WTC11 (cell line): ENCODE data around the gene IL18R1. TPM values are rescaled to one million over a fixed set of nuclear protein-coding genes. Genes with fewer than 3 reads are reported as not detected.

ENCODE experiments used
- ATAC-seq: fragments of 200-7000 bp; cut with Tn5 transposase; 2 replicates; pipeline ENCODE4 v1.10.0; 2021; ENCODE audit warnings: mild to moderate bottlenecking, moderate library complexity
- CTCF ChIA-PET: fragments of 300-600 bp; sonication (Branson Sonifier 250); formaldehyde crosslinking; loops from one replicate; lab custom pipeline; 2021; ENCODE audit warnings: antibody characterized with exemption; lab: Charles Lee
- POLR2A ChIA-PET: fragments of 350-600 bp; sonication (Branson Sonifier 250); formaldehyde crosslinking; loops from one replicate; lab custom pipeline; 2021; ENCODE audit warnings: antibody characterized with exemption; lab: Charles Lee
- DNase-seq: peaks from one replicate; pipeline ENCODE4 v3.0.0; 2021; ENCODE audit warnings: low spot score
- H3K27ac Mint-ChIP-seq: 2 replicates; pipeline ENCODE4 v1.8.0; 2021; ENCODE audit warnings: mixed read lengths
- H3K27me3 Mint-ChIP-seq: 2 replicates; pipeline ENCODE4 v1.8.0; 2021; ENCODE audit warnings: low read depth, mild to moderate bottlenecking, moderate library complexity, mixed read lengths
- H3K36me3 Mint-ChIP-seq: 2 replicates; pipeline ENCODE4 v1.8.0; 2021; ENCODE audit warnings: mixed read lengths
- H3K4me1 Mint-ChIP-seq: 2 replicates; pipeline ENCODE4 v1.8.0; 2022; ENCODE audit warnings: mixed read lengths
- H3K4me3 Mint-ChIP-seq: 2 replicates; pipeline ENCODE4 v1.8.0; 2021; ENCODE audit warnings: mild to moderate bottlenecking, moderate library complexity, mixed read lengths
- H3K9me3 Mint-ChIP-seq: 2 replicates; pipeline ENCODE4 v1.8.0; 2021; ENCODE audit warnings: mixed read lengths
- AFF4 ChIP-seq: sonication (generic); formaldehyde crosslinking; IDR thresholded peaks from 2 replicates; pipeline ENCODE4 v1.8.1; 2023; ENCODE audit warnings: mild to moderate bottlenecking, missing genetic modification reagents, borderline replicate concordance
- AR ChIP-seq: fragments of 250-450 bp; sonication (Bioruptor Pico); IDR thresholded peaks from 2 replicates; pipeline ENCODE4 v1.9.0; 2021; ENCODE audit warnings: mild to moderate bottlenecking
- ATF2 ChIP-seq: sonication (generic); formaldehyde crosslinking; IDR thresholded peaks from 2 replicates; pipeline ENCODE4 v1.8.1; 2022; ENCODE audit warnings: low read depth, missing genetic modification reagents, borderline replicate concordance
- E2F5 ChIP-seq: sonication (generic); formaldehyde crosslinking; IDR thresholded peaks from 2 replicates; pipeline ENCODE4 v1.8.1; 2022; ENCODE audit warnings: mild to moderate bottlenecking, moderate library complexity, missing genetic modification reagents
- ESRRA ChIP-seq: sonication (generic); formaldehyde crosslinking; IDR thresholded peaks from 2 replicates; pipeline ENCODE4 v1.8.1; 2022; ENCODE audit warnings: mild to moderate bottlenecking, missing genetic modification reagents, borderline replicate concordance
- ETV6 ChIP-seq: sonication (generic); formaldehyde crosslinking; IDR thresholded peaks from 2 replicates; pipeline ENCODE4 v1.8.1; 2022; ENCODE audit warnings: mild to moderate bottlenecking, missing genetic modification reagents
- FOXK1 ChIP-seq: sonication (generic); formaldehyde crosslinking; IDR thresholded peaks from 2 replicates; pipeline ENCODE4 v1.8.0; 2022; ENCODE audit warnings: mild to moderate bottlenecking, moderate library complexity, missing genetic modification reagents
- GTF2I ChIP-seq: fragments of 250-450 bp; sonication (Bioruptor Pico); conservative IDR thresholded peaks from 2 replicates; pipeline ENCODE4 v1.4.0; 2021; ENCODE audit warnings: mild to moderate bottlenecking
- HMGXB4 ChIP-seq: sonication (generic); formaldehyde crosslinking; IDR thresholded peaks from 2 replicates; pipeline ENCODE4 v1.8.1; 2023; ENCODE audit warnings: mild to moderate bottlenecking, moderate library complexity, missing genetic modification reagents
- IRF2 ChIP-seq: sonication (generic); formaldehyde crosslinking; IDR thresholded peaks from 2 replicates; pipeline ENCODE4 v1.8.0; 2022; ENCODE audit warnings: low read depth, missing genetic modification reagents, borderline replicate concordance
- NFE2L1 ChIP-seq: sonication (generic); formaldehyde crosslinking; IDR thresholded peaks from 2 replicates; pipeline ENCODE4 v1.8.1; 2023; ENCODE audit warnings: missing genetic modification reagents
- NR2C2 ChIP-seq: sonication (generic); formaldehyde crosslinking; IDR thresholded peaks from 2 replicates; pipeline ENCODE4 v1.8.0; 2022; ENCODE audit warnings: mild to moderate bottlenecking, missing genetic modification reagents
- NR3C1 ChIP-seq: sonication (generic); formaldehyde crosslinking; conservative IDR thresholded peaks from 2 replicates; pipeline ENCODE4 v1.8.1; 2023; ENCODE audit warnings: low read depth, mild to moderate bottlenecking, missing genetic modification reagents
- SMAD3 ChIP-seq: sonication (generic); formaldehyde crosslinking; IDR thresholded peaks from 2 replicates; pipeline ENCODE4 v1.8.0; 2022; ENCODE audit warnings: missing genetic modification reagents, mild to moderate bottlenecking, borderline replicate concordance
- TEAD1 ChIP-seq: sonication (generic); formaldehyde crosslinking; IDR thresholded peaks from 2 replicates; pipeline ENCODE4 v1.8.0; 2022; ENCODE audit warnings: mild to moderate bottlenecking, missing genetic modification reagents
- ZBTB21 ChIP-seq: sonication (generic); formaldehyde crosslinking; IDR thresholded peaks from 2 replicates; pipeline ENCODE4 v1.8.1; 2023; ENCODE audit warnings: mild to moderate bottlenecking, missing genetic modification reagents, borderline replicate concordance
- ZMAT4 ChIP-seq: fragments of 250-450 bp; sonication (Bioruptor Pico); IDR thresholded peaks from 2 replicates; pipeline ENCODE4 v1.9.0; 2021; ENCODE audit warnings: mild to moderate bottlenecking
- ZNF671 ChIP-seq: fragments of 250-450 bp; sonication (Bioruptor Pico); IDR thresholded peaks from 2 replicates; pipeline ENCODE4 v1.8.0; 2021; ENCODE audit warnings: mild to moderate bottlenecking
- ZSCAN18 ChIP-seq: fragments of 250-450 bp; sonication (Bioruptor Pico); IDR thresholded peaks from 2 replicates; pipeline ENCODE4 v2.1.2; 2022; ENCODE audit warnings: mild to moderate bottlenecking, moderate library complexity
- total RNA-seq: library from RNA; stranded (reverse); gene quantifications from 3 replicates; pipeline ENCODE4 v1.2.3, GENCODE V29; 2021

IL18R1 gene
- total RNA-seq, 1 experiment from 2014 or later, result not detected

GRCh38 chr2:102423368-102423767, 67.8 kb downstream of the IL18R1 start:
- H3K4me3 Mint-ChIP-seq, result no peak overlapping the region
- no peak for ATAC-seq
- no peak overlapping the region for H3K27ac Mint-ChIP-seq
- DNase-seq, result no peak
- ChIA-PET CTCF (no interaction called here), POLR2A (no interaction called here)
- H3K4me1 Mint-ChIP-seq, result no peaks in the 10 kb centered on the region
- H3K36me3 Mint-ChIP-seq, result no peaks in the 10 kb centered on the region
- H3K9me3 Mint-ChIP-seq, result peaks cover 11% of the 10 kb centered on the region
- H3K27me3 Mint-ChIP-seq, result no peaks in the 10 kb centered on the region; the same call in none of the 2 replicates
- no peak for TF ChIP-seq NR2C2 (CRISPR knock-in tag)
- no peak for TF ChIP-seq ETV6 (CRISPR knock-in tag)
- TF ChIP-seq GTF2I (CRISPR knock-in tag), result no peak
- TF ChIP-seq E2F5 (CRISPR knock-in tag), result no peak
- TF ChIP-seq AFF4 (CRISPR knock-in tag), result no peak
- no peak for TF ChIP-seq SMAD3 (CRISPR knock-in tag)
- no peak for TF ChIP-seq ZSCAN18
- no peak for TF ChIP-seq NR3C1 (CRISPR knock-in tag)
- TF ChIP-seq HMGXB4, result no peak
- no peak for TF ChIP-seq FOXK1
- no peak for TF ChIP-seq ZMAT4 (CRISPR knock-in tag)
- TF ChIP-seq IRF2, result no peak
- no peak for TF ChIP-seq TEAD1 (CRISPR knock-in tag)
- no peak for TF ChIP-seq ZBTB21 (CRISPR knock-in tag)
- TF ChIP-seq NFE2L1, result no peak
- no peak for TF ChIP-seq ZNF671 (CRISPR knock-in tag)
- TF ChIP-seq ESRRA (CRISPR knock-in tag), result no peak
- no peak for TF ChIP-seq ATF2
- no peak for TF ChIP-seq AR (CRISPR knock-in tag)
